Measurements from ENCODE around the gene SYT7.
"Not testable (repeated sequence)": the region's sequence is repeated elsewhere in the genome, so short reads cannot be mapped to it uniquely, and the experiment has no call there.

Gene SYT7

GRCh38 chr11:61468002-61468401, 112.9 kb downstream of the SYT7 start:
- H3K4me3 ChIP-seq (ENCODE audit: low read depth, low read length): no peak overlapping the region
- DNase-seq (ENCODE audit: low read depth): no peak

GRCh38 chr11:61467602-61468001, 113.3 kb downstream of the SYT7 start:
- not testable (repeated sequence) for H3K4me3 ChIP-seq (ENCODE audit: low read depth, low read length); DNase-seq (ENCODE audit: low read depth)
